Kidney glomerular epithelial cell (primary cell): ENCODE data around the gene DENND2A.

Experiments used
- DNase-seq: peaks from one replicate; lab custom pipeline; 2025; lab: John Stamatoyannopoulos, UW

Gene DENND2A

DNA sequence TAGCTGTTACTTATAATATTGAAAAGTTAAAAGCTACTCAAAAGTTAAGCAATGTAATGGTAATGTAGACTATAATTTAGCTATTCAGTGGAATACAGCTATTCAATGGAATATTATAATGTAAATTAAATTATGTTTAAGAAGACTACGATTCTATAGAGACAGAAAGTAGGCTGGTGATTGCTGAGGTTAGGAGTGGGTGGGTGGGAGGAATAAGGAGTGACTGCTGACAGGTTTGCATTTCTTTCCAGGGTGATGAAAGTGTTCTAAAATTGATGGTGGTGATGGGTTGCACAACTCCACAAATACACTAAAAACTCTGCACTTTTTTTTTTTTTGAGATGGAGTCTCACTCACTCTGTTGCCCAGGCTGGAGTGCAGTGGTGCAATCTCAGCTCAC, 21.4 kb downstream of the DENND2A start:
- no peak for DNase-seq

DNA sequence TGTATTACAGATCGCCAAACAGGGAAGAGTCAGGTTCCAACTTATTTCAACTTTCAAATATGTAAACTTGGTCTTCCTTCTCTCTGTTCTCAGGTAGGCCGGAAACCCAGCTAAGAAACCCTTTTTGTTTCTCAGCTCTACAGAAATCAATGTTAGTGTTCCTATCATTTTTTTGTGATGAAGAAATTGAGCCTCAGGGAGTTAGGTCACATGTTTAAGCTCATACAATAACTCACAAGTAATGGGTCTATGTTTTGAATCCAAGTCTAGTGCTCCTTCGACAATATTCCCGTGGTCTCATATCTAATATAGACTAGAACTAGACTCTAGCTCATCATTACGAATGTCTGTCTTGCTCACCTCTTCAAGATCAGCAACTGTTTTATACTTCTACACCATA, 22.3 kb downstream of the DENND2A start:
- no peak for DNase-seq

DNA sequence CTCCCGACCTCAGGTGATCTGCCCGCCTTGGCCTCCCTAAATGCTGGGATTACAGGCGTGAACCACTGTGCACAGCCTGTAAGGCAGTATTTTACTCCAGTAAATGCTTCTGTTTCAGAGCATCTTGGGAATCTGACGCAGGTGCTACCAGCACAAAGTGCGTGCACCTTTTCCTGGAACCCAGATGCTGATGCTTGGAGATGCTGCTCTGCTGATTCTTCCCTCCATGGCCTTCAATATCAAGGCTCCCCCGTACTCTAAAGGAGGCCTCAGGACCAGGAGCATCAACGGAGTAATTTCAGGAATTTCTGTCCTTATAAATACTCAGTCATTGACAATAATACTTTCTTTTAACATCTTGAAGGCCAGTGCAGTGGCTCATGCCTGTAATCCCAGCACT, 23.5 kb downstream of the DENND2A start:
- DNase-seq, result no peak

DNA sequence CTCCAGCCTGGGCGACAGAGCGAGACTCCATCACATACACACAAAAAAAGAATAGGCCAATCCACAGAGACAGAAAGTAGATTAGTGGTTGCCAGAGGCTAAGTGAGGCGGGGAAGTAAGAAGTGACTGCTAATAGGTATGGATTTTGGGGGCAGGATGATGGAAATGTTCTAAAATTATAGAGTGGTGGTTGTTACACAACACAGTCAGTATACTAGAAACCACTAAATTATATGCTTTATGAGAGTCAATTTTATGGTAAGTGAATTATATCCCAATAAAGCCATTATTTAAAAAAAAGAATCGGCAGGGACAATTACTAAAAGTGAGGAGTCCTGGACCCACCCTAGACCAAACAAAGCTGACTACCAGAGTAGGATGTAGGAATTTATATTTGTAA, 24.3 kb downstream of the DENND2A start:
- DNase-seq, result no peak

DNA sequence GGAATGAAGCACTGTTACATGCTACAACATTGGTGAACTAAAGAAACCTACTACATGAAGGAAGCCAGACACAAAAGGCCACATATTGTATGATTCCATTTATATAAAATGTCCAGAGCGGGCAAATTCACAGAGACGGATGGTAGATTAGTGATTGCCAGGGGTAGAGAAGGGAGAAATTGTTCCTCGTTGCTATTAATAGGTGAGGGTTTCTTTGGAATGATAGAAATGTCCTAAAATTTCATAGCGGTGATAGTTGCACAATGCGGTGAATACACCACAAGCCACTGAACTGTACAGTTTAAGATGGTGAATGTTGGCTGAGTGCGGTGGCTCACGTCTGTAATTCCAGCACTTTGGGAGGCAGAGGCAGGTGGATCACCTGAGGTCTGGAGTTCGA, 29.0 kb downstream of the DENND2A start:
- no peak for DNase-seq

DNA sequence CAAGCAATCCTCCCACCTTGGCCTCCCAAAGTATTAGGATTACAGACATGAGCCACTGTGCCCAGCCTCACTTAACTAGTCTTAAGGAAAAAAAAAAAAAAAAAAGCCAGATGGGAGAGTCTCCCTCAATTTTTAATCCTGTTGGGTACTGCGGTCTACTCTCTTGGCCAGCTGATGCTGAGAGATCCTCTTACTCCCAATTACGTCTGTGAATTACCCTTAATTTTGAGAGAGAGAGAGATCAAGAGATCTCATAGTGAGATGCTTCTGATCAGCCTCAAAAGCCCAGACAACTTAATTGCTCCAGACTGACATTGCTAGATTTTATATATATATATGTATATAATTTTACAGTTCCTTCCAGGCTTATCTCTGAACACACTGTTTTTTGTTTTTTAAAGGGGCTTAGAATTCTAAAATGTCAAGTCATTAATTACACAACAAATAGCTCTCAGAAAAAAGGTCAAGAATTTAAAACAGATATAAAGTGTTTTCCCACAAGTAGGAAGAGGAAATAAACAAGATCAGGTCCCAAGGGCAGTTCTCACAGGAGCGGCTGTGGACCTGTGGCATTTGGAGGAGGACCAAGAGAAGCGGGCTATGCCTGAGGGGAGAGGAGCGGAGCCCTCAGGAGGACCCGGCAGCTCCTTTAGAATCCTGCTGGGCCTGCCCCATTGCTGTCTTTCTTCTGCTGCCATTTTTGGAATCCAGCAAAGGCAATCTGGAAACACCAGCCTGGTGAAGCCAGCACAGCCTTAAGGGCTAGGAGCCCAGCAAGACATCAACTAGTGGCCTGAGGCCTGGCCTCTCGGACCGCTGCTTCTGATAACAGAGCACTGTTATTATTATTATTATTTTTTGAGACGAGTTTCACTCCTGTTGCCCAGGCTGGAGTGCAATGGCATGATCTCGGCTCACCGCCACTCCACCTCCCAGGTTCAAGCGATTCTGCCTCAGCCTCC, 30.1 kb downstream of the DENND2A start:
- no peak for DNase-seq

DNA sequence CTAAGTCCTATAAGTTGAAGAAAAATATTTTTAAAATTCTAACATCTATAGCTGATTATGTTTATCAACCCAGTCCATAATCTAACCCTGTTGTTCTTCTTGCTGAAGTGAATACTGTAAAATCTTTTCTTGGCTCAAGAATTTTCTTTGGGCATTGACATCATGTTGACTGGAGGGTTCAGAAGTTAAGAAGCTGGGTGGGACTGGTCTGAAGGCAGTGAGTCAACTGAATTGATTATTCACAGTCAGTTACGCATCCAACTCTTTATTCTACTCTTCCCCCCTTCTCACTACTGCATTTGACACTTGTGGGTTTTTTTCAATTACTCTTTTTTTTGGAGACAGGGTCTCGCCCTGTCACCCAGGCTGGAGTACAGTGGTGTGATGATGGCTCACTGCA, 31.0 kb downstream of the DENND2A start:
- DNase-seq, result no peak

DNA sequence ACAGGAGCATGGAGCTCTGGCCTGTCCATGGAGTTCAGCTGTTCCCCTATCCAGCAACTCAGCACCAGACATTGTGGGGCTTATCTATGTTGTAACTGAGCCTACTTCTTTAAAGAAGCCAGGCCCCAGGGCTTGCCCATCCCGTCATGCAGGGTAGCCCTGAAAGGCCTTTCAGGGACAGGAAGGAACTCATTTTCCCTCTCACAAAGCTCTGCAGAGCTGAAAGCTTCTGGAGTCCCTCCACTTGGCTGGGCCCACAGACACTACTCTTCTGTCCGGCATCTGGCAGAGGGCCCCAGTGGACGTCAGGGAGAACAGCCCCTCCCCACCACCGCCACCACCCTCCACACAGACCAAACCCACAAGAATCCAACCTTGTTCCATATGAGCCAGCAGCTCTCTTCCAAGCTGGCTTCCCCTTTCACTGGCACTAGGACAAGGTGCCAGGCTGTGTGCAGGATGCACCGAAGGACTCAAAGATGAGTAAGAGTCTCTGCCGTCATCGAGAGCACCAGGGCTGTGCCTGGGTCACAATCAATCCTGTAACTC, 33.1 kb downstream of the DENND2A start:
- DNase-seq, result no peak

DNA sequence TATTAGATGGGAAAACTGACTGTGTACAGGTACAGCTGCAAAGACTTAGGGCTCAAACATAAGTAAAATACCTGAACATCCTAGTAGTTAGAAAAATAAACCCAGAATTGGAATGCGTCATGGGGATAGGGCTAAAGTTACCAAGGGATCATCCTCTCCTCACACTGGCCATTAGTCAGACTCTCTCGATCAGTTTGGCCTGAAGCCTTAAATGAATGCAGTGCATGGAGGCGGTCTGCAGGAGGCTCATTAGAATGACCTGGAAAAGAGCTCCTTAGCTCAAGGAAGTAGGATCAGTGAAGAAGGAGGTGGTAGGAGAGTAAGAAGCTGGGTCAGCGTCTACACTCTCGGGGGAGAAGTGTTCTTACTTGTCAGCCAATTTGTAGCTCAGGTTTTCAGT, 35.3 kb downstream of the DENND2A start:
- DNase-seq, result no peak

DNA sequence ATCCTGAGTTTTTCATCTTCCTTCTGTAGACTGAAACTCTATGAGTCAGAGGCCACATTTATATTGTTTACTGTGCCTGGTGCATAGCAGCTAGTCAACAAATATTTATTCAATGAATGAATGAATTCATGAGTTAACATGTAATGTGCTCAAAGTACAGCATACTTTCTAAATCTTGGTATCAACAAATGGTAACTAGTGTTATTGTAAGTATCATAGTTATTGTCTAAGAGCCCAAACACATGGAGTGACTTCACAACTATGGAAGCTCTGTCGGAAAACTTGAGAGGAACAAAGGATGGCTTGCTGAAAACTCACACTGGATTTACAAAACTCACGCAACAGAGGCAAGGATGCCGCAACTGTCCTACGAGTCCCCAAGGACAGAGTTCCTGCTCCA, 35.9 kb downstream of the DENND2A start:
- DNase-seq, result no peak

DNA sequence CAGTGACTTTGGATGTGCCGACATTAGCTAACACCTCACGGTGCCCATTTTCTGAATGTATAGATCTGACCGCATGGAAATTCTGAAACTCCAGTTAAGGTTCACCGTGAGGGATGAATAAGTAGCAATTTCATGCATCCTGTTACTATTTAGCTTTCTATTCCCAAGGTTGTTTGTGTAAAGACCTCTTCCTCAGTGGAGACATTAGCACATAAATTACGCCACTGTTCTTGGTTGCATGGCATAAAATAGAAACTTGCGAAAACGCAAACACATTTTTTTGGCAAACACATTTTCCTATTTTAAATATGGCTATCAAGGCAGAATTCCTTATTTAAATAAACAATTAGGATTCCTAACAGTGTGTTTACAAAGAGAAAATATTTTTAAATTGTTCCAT, 36.5 kb downstream of the DENND2A start:
- DNase-seq, result no peak

DNA sequence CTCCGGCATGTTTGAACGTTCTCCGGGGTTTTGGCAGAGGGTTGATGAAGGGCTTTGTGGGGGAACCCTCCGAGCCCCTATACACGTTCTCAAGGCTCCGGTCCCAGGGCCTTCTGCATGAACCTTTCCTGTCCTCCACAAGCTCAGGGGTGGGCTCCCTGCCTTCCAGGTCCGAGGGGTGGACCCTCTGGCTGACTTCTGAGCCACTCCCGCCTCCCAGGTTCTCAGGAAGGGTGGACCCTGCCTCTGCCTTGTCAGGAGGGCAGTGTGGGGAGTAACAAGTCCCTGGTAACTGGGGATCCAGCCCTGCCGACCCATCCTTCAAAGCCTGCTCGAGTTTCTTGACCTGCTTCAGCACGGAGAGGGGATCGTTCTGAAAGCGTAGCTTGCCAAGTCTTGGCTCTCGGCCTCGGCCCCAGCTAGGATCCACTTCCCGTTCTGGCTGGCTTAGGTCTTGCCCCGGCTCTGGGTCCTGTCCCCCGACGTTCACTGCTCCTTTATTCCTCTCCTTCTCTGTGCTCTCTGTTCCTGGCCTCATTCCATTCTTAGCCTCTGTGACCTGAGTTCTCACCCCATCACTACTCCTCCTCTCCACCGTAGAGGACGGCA, 38.9 kb downstream of the DENND2A start:
- DNase-seq, result no peak

DNA sequence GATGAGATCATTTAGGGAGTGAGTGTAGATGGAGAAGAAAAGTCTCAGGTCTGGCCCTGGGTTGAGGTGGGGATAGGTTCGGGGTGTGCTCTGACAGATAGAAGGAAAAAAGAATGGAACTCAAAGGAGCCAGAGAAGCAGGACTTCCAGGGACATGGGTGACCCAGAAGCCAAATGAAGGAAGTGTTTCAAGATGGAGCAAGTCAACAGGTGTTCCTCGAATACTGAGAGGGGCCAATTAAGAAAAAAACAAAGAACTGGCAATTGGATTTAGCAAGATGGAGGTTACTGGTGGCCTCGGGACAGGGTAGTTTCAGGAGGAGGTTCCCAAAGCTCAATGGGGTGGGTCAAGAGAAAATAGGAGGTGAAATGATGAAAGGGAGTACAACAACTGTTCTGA, 40.3 kb downstream of the DENND2A start:
- no peak for DNase-seq

DNA sequence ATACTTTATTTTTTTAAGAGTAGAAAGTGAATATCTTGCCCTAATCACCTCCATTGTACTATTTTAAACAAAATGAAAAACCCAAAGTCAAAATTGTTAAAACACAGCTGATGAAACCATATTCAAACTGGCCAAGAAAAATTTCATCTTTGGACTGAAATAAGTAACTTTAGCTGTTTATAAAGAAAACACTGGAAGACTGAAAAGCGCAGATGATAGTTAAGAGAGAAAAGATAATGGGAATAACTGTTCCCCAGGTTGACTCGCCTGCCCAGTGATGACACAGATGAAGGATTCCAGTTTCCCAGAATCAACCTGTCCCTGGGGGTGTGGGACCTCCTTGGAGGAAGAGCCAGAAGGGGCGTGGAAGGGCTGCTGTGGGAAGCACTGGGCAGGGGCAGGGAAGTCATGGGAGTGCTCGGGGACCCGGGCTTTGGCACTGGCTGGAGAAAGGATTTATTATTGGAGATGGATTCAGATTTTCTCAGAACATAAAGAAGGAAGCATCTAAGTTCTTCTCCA, 43.1 kb downstream of the DENND2A start:
- no peak for DNase-seq

DNA sequence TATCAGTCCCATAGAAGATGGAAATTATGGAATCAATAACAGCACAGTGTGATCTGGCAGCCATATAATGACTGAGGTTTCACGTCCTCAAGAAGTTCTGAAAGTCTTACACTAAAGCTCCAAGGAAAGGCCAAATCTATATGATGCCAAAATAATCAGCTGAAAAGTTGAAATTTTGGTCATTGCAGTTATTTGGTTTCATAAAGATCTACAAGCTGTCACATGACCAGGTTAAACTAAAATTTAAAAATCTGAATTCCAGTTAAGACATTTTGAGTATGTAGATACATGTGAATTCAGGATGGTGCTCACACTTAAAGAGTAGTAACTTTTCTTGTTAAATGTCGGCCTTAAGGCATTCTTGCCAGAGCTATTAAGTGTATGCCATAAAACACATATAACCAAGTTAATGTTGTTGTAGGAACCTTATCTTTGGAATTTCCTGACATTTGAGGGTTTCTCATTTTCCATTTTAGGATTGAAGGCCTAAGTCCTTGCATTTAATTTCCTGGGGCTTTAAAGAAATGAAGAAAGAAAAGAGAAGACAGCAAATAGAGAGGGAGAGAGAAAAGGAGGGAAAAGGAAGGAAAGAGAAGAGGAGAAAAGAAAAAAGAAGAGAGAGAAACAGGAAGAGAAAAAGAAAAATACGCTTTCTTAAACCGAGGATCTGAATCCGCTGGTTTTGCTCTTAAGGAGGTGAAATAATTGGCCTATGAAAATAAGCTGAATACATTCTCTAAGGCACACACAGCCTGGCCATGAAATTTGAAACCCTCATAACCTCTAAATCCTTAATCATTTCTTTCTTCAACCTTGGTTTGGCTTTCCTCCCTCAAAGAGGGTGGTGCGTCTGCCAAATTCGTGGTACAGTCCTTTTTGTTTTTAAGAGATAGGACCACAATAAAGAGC, 43.8 kb downstream of the DENND2A start:
- no peak for DNase-seq

DNA sequence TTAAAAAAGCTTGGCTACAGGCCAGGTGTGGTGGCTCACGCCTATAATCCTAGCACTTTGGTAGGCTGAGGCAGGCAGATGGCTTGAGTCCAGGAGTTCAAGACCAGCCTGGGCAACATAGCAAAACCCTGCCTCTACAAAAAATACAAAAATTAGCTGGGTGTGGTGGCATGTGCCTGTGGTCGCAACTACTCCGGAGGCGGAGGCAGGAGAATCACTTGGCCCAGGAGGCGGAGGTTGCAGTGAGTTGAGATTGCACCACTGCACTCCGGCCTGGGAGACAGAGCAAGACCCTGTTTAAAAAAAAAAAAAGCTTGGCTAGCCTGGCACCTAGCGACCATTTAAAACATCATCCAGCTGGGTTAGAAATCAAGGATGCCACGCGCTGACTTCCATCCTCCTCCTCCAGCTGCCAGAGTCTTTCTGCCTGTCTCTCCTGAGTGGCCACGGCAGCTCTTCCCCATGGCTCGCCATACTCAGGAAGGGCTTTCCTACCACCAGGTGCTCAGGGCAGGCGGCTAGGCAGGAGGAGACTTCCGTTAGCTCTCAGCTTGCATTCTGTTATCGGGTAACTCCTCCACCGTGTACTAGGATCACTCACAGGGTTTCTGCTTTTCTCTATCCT, 45.0 kb downstream of the DENND2A start:
- DNase-seq, result no peak

DNA sequence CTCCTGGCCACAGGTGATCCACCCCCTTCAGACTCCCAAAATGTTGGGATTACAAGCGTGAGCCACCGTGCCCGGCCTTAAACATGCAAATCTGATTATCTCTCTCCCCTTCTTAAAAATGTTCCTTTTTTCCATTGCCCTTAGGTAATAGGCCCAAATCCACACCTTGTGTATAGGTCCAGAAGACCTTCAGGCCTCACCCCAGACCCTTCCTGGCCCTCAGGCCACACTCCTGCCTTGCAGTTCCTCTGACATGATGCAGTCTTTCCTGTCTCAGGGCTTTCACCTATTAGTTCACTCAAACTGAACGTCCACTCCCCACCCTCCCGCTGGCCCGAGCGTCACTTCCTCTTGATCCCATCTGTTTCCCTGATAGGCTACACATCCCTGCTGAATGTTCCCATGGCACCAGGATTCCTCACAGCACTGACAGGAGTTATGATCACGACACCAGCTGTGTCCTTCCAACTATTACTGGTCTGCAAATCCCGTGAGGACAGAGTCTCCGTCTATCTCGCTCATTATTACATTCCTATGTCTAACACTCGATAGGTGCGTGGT, 46.4 kb downstream of the DENND2A start:
- no peak for DNase-seq

DNA sequence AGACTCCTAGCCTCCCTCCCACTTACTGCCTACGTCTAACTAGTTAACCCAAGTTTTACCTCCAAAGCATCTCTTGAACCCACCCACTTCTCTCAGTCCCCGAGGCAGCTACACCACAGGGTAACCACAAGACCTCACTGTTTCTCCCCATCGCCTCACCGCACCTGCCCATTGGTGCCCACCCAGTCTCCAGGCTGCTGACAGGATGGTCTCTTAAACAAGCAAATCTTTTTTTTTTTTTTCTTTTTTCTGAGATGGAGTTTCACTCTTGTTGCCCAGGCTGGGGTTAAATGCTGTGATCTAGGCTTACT, 47.0 kb downstream of the DENND2A start:
- no peak for DNase-seq

DNA sequence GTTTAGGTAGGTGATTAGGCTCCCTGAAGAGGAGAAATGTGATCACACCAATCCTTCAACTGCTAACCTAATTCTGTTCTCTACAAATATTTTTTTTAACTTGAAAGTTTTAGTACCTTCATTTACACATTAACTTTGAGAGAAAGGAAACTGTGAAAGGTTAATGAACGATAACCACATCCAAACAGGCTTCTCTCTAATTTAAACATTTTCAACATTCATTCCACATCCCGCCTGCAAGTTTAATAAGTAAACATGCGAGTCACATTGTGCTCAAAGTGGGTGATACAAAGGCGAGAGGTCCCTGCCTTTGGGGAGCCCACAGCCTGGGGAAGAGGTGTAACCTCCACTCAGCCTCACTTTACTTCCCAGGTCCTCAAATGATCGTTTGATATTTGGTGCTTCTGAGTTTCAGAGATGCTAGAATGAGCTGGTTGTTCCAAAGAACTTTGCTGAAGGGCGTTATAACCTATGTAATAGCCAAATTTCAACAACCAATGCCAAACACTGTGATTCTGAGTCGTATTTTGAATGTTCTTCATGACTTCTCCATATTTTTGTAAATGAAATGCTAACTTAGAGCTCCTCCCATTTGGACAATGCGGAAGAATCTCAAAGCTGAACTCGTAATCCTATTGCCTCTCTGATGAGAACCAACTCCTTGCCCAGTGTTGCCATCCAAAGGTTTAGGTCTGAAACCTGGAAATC, 47.5 kb downstream of the DENND2A start:
- peak; percentile 55 for DNase-seq

DNA sequence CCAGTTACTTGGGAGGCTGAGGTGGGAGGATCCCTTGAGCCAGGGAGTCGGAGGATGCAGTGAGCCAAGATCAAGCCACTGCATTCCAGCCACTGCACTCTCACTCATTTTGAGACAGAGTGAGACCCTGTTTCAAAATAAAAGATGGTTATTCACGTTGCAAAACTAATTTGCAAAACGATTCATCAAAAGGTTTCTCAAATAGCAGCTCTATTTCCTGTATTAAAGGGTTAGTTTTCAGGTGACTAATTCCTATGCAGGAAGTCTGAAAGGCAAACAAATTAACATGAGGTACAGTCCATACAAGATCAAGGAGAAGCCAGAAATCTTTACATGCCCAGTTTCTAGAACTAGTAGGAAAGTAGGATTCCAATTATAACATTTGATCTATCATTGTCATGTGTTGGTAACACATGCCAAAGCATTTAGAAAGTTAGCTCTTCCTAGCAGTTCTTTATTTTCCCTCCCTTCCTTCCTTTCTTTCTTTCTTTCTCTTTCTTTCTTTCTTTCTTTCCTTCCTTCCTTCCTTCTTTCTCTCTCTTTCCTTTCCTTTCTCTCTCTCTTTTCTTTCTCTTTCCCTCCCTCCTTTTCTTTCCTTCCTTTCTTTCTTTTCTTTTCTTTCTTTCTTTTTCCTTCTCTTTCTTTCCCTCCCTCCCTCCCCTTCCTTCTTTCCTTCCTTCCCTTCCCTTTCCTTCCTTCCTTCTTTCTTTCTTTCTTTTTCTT, 49.3 kb downstream of the DENND2A start:
- DNase-seq, result peak; percentile 21
